Esophagus squamous epithelium (tissue), 4 donors: ENCODE data around the gene PIGZ.

Source experiments
- CTCF ChIP-seq, 6 experiments: fragments of 450-650 bp in 4 of 6; fragments of 200-600 bp in 2 of 6; sonication (generic) in 2 of 6; IDR thresholded peaks; one replicate each; pipeline ENCODE4 v1.5.1; 2016 to 2019; ENCODE audit warnings: antibody characterized with exemption in 6 of 6, mild to moderate bottlenecking in 4 of 6, moderate library complexity in 4 of 6
- POLR2A ChIP-seq, 4 donors: fragments of 450-650 bp; IDR thresholded peaks; one replicate each; pipeline ENCODE4 v1.6.1; 2017; ENCODE audit warnings: antibody characterized with exemption in 4 of 4, mild to moderate bottlenecking in 4 of 4, moderate library complexity in 3 of 4

- TF ChIP-seq CTCF (IDR thresholded peaks at IDR 0.05) (no peak), POLR2A (IDR thresholded peaks at IDR 0.05) (no peak)
Observed at GRCh38 chr3:196971094-196971698, 2.6 kb upstream of the PIGZ start.
